Testis (tissue), 2 donors: Measurements from ENCODE around the gene COX8A.

ENCODE experiments used
- POLR2A ChIP-seq: fragments of 450-650 bp; IDR thresholded peaks from one replicate; pipeline ENCODE4 v1.6.1; 2017; ENCODE audit warnings: antibody characterized with exemption, mild to moderate bottlenecking, moderate library complexity
- TF ChIP-seq, protein P1 (sequence below), 3 experiments: fragments of 450-650 bp in 2 of 3; fragments of 200-600 bp in 1 of 3; sonication (generic) in 1 of 3; IDR thresholded peaks; one replicate each; pipeline ENCODE4 v1.5.1; 2016 to 2019; ENCODE audit warnings: antibody characterized with exemption in 3 of 3, mild to moderate bottlenecking in 2 of 3, moderate library complexity in 1 of 3

DNA sequence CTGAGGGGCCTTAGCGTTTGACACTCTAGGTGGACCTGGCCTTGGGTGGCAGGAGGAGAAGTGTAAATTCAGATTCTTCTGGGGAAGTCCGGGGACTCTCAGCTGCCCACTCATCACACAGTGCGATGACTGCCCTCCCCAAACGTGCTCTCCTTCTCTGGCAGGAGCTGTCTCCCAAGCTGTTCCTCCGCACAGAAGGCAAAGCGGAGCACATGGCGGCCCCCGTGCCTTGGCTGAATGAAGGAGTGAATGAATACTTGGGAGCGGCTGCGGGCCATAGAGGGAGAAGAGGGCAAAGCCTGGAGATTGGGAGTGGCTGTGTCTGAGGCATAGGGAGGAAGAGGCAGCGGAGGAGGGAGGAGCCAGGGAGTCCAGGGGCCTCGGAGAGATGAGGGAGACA is 42.5 kb upstream of the COX8A start:
- TF ChIP-seq, protein P1, sequence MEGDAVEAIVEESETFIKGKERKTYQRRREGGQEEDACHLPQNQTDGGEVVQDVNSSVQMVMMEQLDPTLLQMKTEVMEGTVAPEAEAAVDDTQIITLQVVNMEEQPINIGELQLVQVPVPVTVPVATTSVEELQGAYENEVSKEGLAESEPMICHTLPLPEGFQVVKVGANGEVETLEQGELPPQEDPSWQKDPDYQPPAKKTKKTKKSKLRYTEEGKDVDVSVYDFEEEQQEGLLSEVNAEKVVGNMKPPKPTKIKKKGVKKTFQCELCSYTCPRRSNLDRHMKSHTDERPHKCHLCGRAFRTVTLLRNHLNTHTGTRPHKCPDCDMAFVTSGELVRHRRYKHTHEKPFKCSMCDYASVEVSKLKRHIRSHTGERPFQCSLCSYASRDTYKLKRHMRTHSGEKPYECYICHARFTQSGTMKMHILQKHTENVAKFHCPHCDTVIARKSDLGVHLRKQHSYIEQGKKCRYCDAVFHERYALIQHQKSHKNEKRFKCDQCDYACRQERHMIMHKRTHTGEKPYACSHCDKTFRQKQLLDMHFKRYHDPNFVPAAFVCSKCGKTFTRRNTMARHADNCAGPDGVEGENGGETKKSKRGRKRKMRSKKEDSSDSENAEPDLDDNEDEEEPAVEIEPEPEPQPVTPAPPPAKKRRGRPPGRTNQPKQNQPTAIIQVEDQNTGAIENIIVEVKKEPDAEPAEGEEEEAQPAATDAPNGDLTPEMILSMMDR (IDR thresholded peaks at IDR 0.05) = no peak
- no peak for TF ChIP-seq POLR2A
